ENCODE measurements around the gene LARP4B. TPM values are rescaled to one million over a fixed set of nuclear protein-coding genes. Genes with fewer than 3 reads are reported as not detected.

The LARP4B gene
- total RNA-seq (2014; rRNA removed; shearing (Covaris generic); ENCODE audit: low replicate concordance) = 11.1 and 13.4 TPM in 2 replicates

DNA sequence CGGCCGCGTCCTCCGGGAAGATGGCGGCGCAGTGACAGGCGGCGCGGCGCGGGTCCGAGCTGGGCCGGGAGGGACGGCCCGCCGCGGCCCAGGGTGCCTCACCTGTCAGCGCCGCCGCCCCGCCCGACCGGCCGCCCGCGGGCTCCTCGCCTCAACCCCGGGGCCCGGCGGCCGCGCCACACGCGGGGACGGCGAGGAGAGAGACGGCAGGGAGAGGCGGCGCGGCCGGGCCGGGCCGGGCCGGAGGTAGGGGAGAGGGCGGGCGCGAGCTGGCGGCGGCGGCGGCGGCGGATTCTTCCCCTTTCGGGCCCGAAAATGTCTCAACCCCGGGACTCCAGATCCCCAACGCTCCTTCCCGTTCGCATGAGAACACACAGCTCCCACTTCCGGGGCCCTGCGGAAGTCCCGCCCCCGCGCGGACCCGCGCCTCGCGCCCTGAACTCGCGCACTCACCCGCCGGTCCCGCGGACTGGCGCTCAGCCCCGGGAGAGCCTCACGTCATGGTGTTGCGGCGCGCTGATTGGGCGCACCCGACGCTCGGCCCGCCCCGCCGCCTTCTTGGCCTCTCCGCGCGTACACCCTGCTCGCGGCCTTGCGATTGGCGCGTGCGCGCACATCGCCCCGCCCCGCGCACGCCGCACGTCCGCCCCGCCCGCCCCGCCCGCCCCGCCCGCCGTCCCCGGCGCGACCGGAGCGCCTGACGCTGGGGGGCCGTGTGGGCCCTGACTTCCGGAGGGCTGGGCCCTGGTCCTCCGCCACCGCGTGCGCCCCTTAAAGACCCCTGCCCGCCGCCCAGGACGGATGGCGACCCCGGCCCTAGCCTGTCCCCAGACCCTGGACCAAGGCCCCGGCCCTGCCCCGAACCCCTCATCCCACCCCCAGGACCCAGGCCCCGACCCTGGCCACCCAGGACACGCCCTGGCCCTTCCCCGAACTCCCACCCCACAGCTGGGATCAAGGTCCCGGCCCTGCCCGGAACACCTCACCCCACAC is at the start of gene LARP4B:
TSS of gene LARP4B (minus strand) at position 380 of the 993 bp plus-strand sequence. CDS start 45,984 bp downstream, outside the sequence.
- H3K4me3 ChIP-seq = peak within 1 kb of the TSS; percentile 71
- no peaks in the 10 kb centered on the region for H3K27me3 ChIP-seq

DNA sequence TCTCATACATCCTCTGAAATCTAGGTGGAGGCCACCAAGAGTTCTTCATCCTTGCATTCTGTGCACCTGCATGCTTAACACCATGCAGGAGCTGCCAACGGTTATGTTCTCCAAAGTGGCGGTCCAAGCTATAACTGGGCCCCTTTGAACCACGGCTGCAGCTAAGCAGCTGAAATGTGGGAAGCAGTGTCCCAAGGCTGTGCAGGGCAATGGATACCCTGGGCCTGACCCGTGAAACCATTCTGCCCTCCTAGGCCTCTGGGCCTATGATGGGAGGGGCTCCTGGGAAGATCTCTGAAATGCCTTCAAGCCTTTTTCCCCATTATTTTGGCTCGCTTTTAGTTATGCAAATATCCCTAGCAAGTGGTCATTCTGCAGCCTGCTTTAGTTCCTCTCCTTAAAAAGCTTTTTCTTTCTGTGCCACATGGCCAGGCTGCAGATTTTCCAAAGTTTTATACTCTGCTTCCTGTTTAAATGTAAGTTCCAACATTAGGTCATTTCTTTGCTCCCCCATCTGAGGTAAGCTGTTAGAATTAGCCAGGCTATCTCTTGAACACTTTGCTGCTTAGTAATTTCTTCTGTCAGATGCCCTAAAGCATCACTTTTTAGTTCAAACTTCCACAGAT is 49.1 kb upstream of the LARP4B start:
- Histone ChIP-seq H3K27me3 (no peaks in the 10 kb centered on the region), H3K36me3 (no peaks in the 10 kb centered on the region), H3K4me3 (no peak overlapping the region), H3K9me3 (peaks cover 24% of the 10 kb centered on the region)
- DNase-seq = no peak

More for the DNA sequence above, at the start of gene LARP4B:
- H3K9me3 ChIP-seq = no peaks in the 10 kb centered on the region
- H3K36me3 ChIP-seq = peaks cover 9% of the 10 kb centered on the region
- peak; percentile 96 for DNase-seq

DNA sequence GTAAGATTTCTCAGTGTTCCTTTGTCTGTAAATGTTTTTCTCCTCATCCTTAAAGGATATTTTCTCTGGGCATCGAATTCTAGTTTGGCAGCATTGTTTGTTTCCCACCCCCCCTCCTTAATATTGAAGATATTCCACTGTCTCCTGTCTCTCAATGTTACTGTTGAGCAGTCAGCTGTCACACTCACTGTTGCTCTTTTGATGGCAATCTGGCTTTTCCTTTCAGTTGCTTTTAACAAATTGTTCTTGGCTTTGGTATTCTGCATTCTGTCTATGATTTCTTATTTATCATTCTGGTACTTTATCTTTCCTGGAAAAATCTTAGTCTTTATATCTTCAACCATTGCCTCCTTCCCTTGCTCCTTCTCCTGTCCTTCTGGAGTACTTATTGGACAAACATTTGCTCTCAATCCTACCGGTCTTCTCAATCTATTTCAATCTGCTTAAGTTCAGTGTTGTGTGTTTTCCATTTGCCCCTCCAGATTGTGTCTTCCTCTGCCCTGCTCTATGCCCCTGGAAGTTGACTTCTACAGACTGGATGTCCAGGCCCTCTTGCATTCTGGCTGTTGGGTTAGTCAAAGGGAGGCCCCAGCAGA is 47.4 kb upstream of the LARP4B start:
- no peak for DNase-seq
- Histone ChIP-seq H3K9me3 (peaks cover 24% of the 10 kb centered on the region), H3K4me3 (no peak overlapping the region), H3K27me3 (no peaks in the 10 kb centered on the region), H3K36me3 (no peaks in the 10 kb centered on the region)

DNA sequence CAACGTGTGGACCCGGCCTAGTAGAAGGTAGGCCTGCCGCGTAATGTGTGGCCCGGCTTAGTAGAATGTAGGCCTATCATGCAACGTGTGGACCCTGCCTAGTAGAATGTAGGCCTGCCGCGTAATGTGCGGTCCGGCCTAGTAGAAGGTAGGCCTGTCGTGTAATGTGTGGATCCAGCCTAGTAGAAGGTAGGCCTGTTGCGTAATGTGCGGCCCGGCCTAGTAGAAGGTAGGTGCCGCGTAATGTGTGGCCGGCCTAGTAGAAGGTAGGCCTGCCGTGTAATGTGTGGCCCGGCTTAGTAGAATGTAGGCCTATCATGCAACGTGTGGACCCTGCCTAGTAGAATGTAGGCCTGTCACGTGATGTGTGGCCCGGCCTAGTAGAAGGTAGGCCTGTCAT is 44.8 kb upstream of the LARP4B start:
- Histone ChIP-seq H3K27me3 (no peaks in the 10 kb centered on the region), H3K9me3 (peaks cover 21% of the 10 kb centered on the region), H3K36me3 (no peaks in the 10 kb centered on the region), H3K4me3 (no peak overlapping the region)
- DNase-seq = no peak

DNA sequence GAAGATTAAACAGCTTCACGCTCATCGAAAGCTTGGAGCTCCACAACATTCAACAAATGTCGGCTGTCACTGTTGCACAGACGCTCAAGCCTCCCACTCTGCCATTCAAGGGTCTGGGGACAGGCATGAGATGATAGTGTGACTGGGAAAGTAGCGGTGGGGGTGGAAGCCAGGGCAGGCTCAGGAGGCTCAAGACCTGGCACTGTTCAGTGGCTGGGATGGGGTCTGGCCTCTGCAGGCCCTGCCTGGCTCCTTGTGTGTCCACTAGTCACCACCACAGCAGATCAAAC is 43.2 kb upstream of the LARP4B start:
- no peak for DNase-seq
- H3K36me3 ChIP-seq = no peaks in the 10 kb centered on the region
- H3K27me3 ChIP-seq = no peaks in the 10 kb centered on the region
- peaks cover 14% of the 10 kb centered on the region for H3K9me3 ChIP-seq
- no peak overlapping the region for H3K4me3 ChIP-seq

DNA sequence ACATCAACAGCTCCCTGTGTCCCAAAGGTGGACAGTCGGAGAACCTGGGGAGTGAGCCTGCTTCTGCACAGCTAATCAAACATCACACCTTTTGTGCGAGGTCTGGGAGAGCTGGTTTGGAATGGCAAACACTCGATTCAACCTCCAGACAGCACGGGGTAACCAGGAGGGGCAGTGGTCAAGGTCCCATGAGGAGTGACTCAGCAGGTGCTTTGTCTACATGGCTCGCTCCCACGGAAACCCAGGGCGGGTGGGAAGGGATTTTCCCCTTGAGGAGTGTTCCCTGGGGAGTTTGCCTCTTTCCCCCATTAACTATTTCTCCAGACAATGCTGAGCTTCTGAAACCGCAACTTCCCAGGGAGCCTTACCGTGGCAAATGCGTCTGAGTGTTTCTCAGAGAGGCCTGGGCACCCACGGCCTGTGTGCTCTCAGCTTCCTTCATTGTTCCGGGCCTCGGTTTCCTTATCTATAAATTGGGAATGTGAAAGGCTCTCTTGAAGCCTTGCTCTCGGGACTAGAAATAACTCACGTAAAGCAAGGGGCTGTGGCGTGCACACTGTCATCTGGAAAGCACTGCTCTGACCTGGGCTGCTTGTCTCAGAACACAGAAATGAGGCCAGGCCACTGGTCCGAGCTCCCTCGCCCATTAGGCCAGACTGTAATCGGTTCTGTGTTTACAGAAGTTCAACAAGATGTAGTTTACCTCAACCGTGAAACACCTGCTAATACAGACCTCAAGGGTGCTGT is 42.7 kb upstream of the LARP4B start:
- H3K36me3 ChIP-seq = no peaks in the 10 kb centered on the region
- peaks cover 8% of the 10 kb centered on the region for H3K9me3 ChIP-seq
- DNase-seq = no peak
- no peak overlapping the region for H3K4me3 ChIP-seq
- no peaks in the 10 kb centered on the region for H3K27me3 ChIP-seq

DNA sequence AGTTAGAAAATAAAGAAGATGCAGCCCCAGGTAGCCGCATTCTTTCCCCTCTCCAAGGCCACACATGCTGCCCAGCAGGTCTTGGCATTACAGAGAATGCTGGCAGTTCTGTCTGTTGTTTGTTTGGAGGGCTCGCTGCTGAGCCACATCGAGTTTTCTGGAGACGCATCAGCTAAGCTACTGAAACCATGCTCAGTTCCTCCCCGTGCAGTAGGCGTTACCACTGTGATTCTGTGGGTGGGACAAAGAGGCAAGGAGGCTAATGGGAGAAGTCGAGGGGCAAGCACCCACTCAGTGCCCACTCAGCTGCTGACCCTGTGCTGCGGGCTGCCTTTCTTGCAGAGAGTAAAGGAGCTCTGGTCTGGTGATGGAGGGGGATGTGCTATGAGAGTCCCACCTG is 41.3 kb upstream of the LARP4B start:
- no peaks in the 10 kb centered on the region; the same call in 1 of the 2 replicates for H3K27me3 ChIP-seq
- H3K4me3 ChIP-seq = no peak overlapping the region
- H3K9me3 ChIP-seq = no peaks in the 10 kb centered on the region
- DNase-seq = no peak
- H3K36me3 ChIP-seq = no peaks in the 10 kb centered on the region

DNA sequence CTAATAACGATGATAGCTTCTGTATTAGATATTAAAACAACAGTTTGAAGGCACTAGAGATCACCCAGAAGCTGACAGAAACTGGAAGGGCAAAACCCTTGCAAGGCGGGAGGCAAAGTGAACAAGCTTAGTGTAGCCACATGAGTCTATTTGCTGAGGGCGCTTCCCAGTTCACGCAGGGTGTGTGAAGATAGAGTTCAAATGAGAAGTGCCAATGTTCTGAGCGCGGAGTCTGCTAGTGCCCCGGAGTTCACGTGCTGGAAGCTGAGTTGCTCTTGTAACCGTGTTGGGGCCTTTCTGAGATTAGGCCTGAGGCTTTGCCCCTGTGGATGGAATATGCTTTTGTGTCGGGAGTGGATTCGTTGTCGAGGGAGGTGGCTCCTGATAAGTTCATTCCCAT is 40.1 kb upstream of the LARP4B start:
- H3K9me3 ChIP-seq = no peaks in the 10 kb centered on the region
- DNase-seq = no peak
- H3K36me3 ChIP-seq = no peaks in the 10 kb centered on the region
- H3K4me3 ChIP-seq = no peak overlapping the region
- H3K27me3 ChIP-seq = no peaks in the 10 kb centered on the region; the same call in 1 of the 2 replicates

DNA sequence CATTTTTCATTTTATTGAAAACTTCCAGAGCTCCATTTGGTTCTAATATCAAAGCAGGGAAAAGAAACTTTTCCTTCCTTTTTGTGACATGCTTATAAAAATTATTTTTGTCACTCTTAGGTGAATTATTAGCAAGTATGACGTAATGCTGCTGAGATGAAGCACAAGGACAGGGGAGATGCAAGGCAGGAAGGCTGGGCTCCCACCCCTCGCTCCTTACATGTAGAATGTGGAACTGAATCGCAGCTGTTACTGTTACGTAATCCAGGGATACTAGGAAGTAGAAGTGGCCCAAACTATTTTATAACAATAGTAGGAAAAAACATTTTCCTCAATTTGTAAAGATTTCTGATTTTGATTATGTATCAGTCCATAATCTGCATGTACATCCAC is 39.6 kb upstream of the LARP4B start:
- H3K27me3 ChIP-seq = no peaks in the 10 kb centered on the region; the same call in 1 of the 2 replicates
- no peaks in the 10 kb centered on the region for H3K36me3 ChIP-seq
- no peaks in the 10 kb centered on the region for H3K9me3 ChIP-seq
- H3K4me3 ChIP-seq = no peak overlapping the region
- no peak for DNase-seq

DNA sequence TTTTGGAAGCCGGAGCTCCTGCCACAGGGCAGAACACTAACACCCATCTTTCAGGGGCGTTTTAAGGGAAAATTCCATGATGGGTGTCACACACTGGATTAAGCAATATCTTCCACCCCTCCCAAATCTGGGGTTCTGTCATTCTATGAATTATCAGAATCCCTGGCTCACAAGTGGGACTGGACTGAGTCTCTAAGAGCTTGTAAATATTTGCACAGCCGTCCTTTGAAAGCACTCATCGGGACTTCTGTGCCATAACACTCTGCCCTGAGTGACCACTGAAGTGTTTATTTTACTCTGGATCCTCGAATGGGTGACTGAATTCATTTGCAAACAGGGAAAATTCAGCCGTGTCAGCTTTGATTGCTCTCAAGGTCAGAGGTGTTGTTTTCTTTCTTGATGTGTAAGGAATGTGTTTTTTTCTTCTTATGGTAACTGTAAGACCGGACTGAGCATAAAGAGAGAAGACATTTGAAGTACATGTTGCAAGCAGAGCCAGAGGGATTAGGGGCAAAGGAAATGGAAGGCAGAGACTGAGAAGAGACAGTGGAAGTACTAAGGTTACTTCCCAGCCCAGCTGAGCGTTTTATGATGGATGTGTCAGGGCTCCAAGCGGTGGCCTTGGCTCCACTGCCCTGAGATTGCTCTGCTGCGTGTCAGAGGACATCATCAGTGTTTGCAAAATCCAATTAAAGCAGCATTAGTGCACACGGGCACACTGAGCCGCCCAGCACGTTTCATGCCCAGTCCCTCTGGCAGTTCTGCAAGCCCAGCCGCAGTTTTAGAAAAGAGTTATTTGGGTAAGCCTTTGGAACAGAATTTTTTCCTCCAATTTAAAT is 39.0 kb upstream of the LARP4B start:
- no peaks in the 10 kb centered on the region for H3K36me3 ChIP-seq
- H3K9me3 ChIP-seq = no peaks in the 10 kb centered on the region
- DNase-seq = no peak
- no peaks in the 10 kb centered on the region; the same call in 1 of the 2 replicates for H3K27me3 ChIP-seq
- no peak overlapping the region for H3K4me3 ChIP-seq

DNA sequence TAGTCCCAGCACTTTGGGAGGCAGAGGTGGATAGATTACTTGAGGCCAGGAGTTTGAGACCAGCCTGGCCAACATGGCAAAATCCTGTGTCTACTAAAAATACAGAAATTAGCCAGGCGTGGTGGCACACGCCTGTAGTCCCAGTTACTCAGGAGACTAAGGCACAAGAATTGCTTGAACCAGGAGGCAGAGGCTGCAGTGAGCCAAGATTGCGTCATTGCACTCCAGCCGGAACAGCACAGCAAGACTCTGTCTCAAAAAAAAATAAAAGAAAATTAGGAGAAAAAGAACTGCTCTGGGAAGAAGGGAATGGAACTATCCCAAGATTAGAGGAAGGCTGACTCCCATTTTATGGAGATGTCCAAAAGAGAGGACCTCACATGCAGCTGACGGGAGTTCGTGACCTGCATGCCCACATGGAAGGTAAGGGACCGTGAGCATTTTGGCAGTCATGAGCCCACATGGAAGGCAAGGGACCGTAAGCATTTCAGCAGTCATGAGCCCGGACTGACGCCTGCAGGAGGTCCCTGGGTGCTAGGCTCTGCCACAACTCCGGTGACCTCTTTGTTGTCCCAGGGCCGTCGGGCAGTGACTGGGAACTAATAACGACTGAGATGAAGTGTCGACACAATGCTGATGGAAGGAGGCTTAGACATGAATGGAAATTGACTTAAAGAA is 38.1 kb upstream of the LARP4B start:
- no peak overlapping the region for H3K4me3 ChIP-seq
- H3K9me3 ChIP-seq = no peaks in the 10 kb centered on the region
- DNase-seq = no peak
- H3K36me3 ChIP-seq = no peaks in the 10 kb centered on the region
- no peaks in the 10 kb centered on the region; the same call in 1 of the 2 replicates for H3K27me3 ChIP-seq

DNA sequence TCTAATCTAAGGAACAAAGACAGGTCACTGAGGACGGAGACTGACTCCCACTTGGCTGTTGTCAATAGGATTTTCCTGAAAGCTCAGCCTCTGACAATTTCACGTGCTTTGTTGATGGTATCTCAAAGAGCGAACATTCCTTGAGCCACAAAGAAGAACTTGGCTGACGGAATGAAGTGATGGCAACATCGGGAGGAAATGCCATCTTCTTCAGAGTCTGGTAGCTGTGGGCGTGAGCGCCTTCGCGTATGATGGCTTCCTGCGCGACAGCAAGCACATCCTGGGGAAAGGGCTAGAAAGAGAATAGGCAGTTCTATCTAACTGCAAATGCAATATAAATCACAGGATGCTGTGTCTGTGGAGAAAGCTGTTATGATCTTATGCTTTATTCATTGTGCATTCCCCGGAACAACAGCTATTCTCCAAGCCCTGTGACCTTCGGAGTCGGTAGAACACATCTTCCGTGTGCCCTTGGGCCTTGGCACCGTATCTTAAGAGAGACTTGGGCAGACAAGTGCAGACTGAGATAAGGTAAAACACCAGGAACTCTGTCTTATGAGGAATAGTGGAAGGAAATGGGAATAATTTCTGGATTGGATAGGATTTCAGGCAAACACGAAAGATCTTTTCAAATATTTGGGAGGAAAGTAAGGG is 37.2 kb upstream of the LARP4B start:
- no peaks in the 10 kb centered on the region for H3K9me3 ChIP-seq
- no peak for DNase-seq
- H3K4me3 ChIP-seq = no peak overlapping the region
- H3K36me3 ChIP-seq = no peaks in the 10 kb centered on the region
- H3K27me3 ChIP-seq = no peaks in the 10 kb centered on the region; the same call in 1 of the 2 replicates

DNA sequence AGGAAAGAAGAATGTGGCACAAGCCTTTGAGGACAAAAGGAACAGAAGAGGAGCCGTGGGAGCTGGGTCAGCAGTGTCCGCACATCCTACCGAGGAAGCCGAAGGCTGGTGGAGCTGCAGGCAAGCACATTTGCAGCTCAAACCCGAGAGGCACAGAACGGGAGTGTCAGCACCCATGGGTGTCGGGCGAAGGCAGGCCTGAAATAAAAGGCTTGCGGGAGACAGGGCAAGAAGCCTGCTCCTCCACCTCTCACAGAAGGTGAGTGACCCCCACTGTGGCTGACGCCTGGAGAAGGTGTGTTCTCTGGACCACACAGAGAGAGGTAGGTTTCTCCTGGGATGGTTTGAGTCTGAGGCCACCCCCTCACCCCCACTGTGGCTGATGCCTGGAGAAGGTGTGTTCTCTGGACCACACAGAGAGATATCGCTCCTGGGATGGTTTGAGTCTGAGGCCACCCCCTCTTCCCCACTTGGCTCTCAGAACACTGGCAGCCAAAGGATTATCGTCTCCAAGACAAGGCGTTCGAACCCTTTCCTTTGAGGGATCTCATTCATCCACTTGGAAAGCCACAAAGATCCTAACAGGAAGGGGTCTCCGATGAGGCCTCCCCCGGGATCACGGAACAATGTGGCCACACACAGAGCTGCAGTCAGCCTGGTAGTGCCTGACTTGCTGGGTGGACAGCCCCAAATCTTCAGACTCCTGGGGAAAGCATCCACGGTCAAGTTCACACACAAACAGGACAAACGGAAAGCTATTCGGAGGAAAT is 35.1 kb upstream of the LARP4B start:
- Histone ChIP-seq H3K4me3 (no peak overlapping the region), H3K9me3 (no peaks in the 10 kb centered on the region), H3K27me3 (no peaks in the 10 kb centered on the region; the same call in 1 of the 2 replicates), H3K36me3 (no peaks in the 10 kb centered on the region)
- DNase-seq = no peak

DNA sequence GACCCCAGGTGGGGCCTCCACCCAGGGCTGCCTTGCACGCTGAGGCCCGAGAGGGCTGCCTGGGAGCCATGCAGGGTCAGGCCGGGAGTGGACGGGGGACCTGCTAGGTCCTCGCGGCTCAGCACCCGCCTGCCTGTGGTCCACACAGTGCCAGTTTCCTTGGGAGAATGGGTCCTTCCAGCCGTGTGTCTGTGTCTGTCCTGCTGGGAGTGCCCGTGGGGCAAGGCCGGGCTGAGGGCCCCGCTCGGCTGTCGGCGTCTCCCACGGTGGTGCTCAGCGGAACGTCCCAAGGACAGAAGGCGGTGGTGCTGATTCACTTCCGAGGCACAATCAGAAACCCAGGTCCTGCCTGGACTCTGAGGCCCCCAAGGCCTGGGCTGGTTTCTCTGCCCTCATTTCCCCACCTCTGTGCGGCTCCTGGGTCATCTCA is 33.5 kb upstream of the LARP4B start:
- Histone ChIP-seq H3K27me3 (no peaks in the 10 kb centered on the region; the same call in 1 of the 2 replicates), H3K9me3 (no peaks in the 10 kb centered on the region), H3K4me3 (no peak overlapping the region), H3K36me3 (no peaks in the 10 kb centered on the region)
- DNase-seq = no peak

Measured in MG63 (cell line).